PFSK-1 (cell line): Measurements from ENCODE around the gene ENO3.

Experiments
- FOXP2 ChIP-seq: optimal IDR thresholded peaks from 2 replicates; pipeline ENCODE3; 2011; ENCODE audit warnings: borderline replicate concordance, control low read depth, inconsistent platforms; ENCODE audit not compliant: insufficient read depth; ENCODE audit errors: extremely low read length, extremely low read depth
- POLR2AphosphoS5 ChIP-seq: IDR thresholded peaks from 2 replicates; pipeline ENCODE4 v1.6.1; 2012; ENCODE audit warnings: low read depth, mild to moderate bottlenecking, control low read depth, low read length, moderate library complexity
- SIN3A ChIP-seq: IDR thresholded peaks from 2 replicates; pipeline ENCODE4 v1.6.1; 2012; ENCODE audit warnings: mild to moderate bottlenecking, low read length, moderate library complexity, borderline replicate concordance; ENCODE audit not compliant: insufficient read depth
- TAF1 ChIP-seq: IDR thresholded peaks from 2 replicates; pipeline ENCODE4 v1.6.1; 2012; ENCODE audit warnings: low read length, control low read depth, borderline replicate concordance; ENCODE audit not compliant: insufficient read depth
- TF ChIP-seq, protein P1 (sequence below), 2 experiments: IDR thresholded peaks; 2 replicates each; pipeline versions ENCODE4 v1.6.1 to v1.8.0; 2011 to 2012; ENCODE audit warnings: low read depth in 2 of 2, low read length in 2 of 2, control low read depth in 1 of 2, inconsistent platforms in 1 of 2, mild to moderate bottlenecking in 1 of 2, moderate library complexity in 1 of 2; ENCODE audit not compliant: insufficient read depth in 1 of 2

Gene ENO3

DNA sequence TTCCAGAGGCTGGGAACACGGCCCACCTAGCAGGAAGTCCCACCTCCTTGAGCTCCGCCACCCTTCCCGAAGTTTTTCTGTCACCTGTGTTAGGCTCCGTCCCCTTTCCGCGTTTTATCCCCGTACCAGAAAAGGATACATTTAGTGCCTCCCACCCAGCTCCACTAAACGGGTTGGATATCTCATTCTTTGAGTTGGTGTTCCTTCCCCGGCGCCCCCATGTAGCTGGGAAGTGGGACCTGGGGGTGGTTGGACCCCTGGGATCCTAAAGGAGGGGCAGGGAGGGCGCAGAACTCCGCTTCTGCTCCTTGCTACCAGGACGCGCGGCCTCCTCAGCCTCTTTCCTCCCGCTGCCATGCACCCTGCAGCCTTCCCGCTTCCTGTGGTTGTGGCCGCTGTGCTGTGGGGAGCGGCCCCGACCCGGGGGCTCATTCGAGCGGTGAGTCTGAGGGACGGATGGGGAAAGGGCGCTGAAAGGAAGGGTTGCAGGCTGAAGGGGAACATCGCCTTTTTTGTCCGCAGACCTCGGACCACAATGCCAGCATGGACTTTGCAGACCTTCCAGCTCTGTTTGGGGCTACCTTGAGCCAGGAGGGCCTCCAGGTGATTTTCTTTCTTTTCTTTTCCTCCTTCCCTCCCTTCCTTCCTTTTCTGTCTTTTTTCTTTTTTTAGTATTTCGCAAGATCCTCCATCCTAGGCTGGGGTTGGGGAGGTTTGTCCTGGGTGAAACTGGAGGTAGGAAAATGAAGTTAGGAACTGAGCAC lies 10.2 kb upstream of the ENO3 start:
- TF ChIP-seq SIN3A = no peak
- peak; percentile 49 for TF ChIP-seq POLR2AphosphoS5
- no peak for TF ChIP-seq FOXP2
- TF ChIP-seq, protein P1, sequence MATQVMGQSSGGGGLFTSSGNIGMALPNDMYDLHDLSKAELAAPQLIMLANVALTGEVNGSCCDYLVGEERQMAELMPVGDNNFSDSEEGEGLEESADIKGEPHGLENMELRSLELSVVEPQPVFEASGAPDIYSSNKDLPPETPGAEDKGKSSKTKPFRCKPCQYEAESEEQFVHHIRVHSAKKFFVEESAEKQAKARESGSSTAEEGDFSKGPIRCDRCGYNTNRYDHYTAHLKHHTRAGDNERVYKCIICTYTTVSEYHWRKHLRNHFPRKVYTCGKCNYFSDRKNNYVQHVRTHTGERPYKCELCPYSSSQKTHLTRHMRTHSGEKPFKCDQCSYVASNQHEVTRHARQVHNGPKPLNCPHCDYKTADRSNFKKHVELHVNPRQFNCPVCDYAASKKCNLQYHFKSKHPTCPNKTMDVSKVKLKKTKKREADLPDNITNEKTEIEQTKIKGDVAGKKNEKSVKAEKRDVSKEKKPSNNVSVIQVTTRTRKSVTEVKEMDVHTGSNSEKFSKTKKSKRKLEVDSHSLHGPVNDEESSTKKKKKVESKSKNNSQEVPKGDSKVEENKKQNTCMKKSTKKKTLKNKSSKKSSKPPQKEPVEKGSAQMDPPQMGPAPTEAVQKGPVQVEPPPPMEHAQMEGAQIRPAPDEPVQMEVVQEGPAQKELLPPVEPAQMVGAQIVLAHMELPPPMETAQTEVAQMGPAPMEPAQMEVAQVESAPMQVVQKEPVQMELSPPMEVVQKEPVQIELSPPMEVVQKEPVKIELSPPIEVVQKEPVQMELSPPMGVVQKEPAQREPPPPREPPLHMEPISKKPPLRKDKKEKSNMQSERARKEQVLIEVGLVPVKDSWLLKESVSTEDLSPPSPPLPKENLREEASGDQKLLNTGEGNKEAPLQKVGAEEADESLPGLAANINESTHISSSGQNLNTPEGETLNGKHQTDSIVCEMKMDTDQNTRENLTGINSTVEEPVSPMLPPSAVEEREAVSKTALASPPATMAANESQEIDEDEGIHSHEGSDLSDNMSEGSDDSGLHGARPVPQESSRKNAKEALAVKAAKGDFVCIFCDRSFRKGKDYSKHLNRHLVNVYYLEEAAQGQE (IDR thresholded peaks at IDR 0.05; ENCODE audit: insufficient read depth in 1 of 2, low read depth in 2 of 2, low read length in 2 of 2) = peak in 1 of 2 experiments; percentile 24; a peak in 1 of 4 replicates
- TF ChIP-seq TAF1 = no peak; the same call in 1 of the 2 replicates

DNA sequence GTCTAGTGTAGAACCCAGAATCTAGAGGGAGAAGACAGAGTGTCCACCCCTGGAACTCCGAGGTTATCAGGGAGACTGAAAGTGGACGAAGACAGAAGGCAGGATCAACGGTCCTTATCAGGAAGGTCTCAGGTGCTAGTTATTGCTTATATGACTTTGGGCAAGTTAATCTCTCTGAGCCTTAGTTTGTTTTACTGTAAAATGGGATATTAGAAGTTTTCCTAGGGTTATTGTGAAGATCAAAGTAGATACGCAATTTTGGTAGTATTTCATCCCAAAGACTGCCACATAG lies 9.7 kb upstream of the ENO3 start:
- TF ChIP-seq POLR2AphosphoS5 (no peak), FOXP2 (no peak), SIN3A (no peak)

DNA sequence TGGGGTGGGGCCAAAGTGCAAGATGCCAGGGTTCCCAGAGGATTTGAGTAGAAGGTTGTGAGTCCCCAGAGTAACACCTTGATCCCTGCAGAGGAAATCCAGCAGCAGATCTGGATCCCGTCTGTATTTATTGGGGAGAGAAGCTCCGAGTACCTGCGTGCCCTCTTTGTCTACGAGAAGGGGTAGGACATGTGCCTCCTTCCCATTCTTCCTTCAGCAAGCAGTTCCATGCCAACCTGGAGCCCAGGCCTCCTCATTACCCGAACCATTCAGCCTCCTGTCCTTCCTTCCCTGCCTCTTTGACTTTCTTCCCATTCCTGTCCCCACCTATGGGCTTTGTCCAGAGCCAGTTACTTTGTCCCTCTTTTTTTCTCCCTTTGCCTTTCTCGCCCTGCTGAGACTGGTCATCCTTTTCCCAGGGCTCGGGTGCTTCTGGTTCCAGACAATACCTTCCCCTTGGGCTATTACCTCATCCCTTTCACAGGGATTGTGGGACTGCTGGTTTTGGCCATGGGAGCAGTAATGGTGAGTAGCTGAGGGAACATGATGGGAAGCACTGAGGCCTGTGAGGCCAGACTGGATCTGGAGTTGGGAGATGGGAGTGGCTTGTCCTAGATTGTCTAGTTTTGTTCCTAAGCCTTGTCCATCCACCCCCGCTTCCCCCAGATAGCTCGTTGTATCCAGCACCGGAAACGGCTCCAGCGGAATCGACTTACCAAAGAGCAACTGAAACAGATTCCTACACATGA lies 8.0 kb upstream of the ENO3 start:
- TF ChIP-seq, protein P1 (IDR thresholded peaks at IDR 0.05; ENCODE audit: insufficient read depth in 1 of 2, low read depth in 2 of 2, low read length in 2 of 2) = no peak
- TF ChIP-seq FOXP2 = no peak
- TF ChIP-seq SIN3A = no peak
- no peak; the same call in 1 of the 2 replicates for TF ChIP-seq POLR2AphosphoS5
- TF ChIP-seq TAF1 = no peak

DNA sequence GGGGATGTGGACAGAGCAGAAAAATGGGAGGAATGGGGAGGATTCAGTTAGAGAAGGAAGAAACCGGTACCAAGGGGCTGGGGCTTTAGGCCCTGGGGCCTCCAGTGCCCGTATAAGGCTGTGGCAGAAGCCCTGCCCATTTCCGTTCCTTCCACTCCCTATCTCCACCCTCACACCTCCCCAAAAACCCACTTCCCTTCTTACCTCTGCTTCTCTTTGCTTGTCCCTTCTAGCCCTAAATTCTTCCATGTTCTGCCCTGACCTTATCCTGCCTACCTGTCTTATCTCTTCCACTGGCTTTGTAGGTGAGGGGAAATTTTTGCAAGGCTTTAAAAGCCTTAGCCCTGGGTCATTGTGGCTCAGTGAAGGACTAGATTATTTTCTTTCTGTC lies 6.8 kb upstream of the ENO3 start:
- TF ChIP-seq TAF1 = no peak
- TF ChIP-seq FOXP2 = no peak
- TF ChIP-seq, protein P1 (IDR thresholded peaks at IDR 0.05; ENCODE audit: insufficient read depth in 1 of 2, low read depth in 2 of 2, low read length in 2 of 2) = no peak
- peak; percentile 61 for TF ChIP-seq POLR2AphosphoS5

DNA sequence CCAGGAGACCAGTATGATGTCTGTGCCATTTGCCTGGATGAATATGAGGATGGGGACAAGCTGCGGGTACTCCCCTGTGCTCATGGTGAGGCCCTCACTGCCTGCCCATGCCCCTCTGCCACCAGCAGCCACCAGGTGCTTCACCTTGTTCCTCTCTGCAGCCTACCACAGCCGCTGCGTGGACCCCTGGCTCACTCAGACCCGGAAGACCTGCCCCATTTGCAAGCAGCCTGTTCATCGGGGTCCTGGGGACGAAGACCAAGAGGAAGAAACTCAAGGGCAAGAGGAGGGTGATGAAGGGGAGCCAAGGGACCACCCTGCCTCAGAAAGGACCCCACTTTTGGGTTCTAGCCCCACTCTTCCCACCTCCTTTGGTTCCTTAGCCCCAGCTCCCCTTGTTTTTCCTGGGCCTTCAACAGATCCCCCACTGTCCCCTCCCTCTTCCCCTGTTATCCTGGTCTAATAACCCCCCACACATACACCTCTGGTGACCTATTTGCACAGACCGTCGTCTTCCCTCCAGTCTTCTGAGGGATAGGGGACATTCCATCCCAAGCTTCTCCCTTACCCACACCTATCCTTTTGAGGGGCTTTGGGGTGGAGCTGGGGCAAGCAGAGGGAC lies 6.3 kb upstream of the ENO3 start:
- TF ChIP-seq, protein P1 (IDR thresholded peaks at IDR 0.05; ENCODE audit: insufficient read depth in 1 of 2, low read depth in 2 of 2, low read length in 2 of 2) = no peak
- peak; percentile 31 for TF ChIP-seq POLR2AphosphoS5
